NCI-H526 treated with DMSO at 0.1 percent for 48 hours (cell line): ENCODE data around the gene CELF2.

ENCODE experiments used
- DNase-seq: peaks from one replicate; lab custom pipeline; 2025; lab: John Stamatoyannopoulos, UW

Gene CELF2

DNA sequence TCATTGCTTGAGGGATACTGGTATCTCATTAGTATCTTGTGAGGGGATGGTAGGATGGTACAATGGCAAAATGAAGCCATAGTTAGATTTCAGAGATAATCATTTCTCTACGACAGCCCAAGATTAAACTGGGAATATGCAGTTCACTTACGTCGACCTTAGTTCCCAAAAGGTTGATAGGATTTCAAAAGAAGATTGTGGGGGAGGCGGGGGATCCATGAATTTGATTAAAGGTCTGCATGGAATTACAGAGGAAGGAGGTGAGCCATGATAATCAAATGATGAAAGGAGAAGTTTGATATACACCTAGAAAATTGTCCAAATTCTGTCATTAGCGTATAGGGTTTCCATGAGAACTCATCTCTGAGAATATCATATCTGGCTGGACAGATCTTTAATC lies 206.6 kb downstream of the CELF2 start:
- DNase-seq = no peak

DNA sequence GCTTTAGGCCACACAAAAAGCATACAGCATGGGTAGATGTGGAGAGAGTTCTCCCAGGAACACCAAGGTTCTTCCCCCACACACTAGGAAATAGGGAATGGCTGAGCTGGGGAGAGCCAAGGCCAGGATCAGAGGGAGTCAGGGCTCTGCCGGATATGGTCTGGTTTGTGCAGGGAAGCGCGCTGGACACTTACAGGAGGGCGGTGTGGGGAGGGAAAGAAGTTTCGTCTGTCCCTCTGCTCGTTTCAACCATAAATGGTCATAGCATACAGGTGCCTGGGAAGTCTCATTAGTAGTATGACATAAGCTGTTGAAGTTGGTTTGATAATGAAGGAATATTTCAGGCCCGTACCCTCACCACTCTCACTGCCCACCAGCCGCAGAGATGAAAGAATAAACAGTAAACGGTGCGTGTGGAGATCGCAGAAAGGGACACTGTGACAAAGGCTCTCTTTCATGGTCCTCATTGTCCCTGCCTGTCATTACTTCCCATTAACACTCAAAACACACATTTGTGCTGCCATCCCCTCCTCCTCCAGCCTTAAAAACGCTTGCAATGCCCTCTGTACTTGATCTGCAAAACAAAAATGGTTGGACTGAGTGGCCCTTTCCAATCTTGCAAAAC lies 207.2 kb downstream of the CELF2 start:
- no peak for DNase-seq

DNA sequence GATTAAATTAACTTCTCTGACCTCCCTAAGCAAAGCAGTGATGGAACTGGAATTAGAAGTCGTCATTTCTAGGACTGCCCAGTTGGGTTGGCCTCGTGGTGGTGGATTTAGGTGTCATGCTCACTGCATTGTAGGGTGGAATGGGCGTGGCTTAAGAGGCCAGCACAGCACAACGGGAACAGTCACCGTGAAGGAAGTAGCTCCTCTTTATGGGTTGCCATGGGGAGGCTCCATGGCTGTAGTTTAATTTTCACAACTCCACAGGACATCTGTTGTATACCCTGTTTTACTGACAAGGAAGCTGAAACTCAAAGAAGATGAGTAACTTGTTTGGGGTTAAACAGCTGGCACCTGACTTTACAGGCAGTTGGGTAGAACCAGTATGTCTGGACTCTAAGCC lies 208.3 kb downstream of the CELF2 start:
- no peak for DNase-seq

DNA sequence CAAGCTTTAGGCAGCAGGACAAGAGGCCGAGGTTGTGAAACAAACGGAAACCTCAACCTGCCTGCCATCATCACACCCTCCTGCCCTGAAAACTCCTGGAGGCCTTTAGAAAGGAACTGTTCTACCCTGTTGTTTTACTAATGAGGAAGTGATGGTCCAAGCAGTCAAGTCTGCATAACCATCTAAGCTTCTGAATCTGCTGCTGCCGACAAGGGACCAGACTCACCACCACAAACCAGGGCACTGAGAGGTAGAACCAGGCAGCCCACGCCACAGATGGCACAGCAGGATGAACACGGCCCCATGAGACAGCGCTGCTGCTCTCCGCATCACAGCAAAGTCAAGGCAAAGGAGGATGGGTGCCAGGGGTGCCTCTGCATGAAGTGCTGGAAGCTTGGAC lies 209.4 kb downstream of the CELF2 start:
- DNase-seq = no peak

DNA sequence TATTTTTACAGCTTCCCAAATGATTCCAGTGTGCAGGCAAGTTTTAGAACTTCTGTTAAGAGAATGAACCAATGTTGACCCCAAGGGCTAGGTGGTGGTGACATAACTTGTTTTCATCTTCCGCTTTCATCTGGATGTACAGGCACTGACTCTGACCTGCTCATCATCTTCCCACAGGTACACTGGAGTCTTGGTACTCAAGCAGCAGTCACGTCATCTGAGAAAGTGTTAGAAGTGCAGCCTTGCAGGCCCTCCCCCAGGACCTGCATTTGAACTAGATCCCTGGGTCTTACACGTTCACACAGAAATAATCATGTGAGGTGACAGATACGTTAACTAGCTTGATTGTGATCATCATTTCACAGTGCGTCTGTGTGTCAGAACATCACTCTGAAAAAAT lies 212.2 kb downstream of the CELF2 start:
- DNase-seq = no peak

DNA sequence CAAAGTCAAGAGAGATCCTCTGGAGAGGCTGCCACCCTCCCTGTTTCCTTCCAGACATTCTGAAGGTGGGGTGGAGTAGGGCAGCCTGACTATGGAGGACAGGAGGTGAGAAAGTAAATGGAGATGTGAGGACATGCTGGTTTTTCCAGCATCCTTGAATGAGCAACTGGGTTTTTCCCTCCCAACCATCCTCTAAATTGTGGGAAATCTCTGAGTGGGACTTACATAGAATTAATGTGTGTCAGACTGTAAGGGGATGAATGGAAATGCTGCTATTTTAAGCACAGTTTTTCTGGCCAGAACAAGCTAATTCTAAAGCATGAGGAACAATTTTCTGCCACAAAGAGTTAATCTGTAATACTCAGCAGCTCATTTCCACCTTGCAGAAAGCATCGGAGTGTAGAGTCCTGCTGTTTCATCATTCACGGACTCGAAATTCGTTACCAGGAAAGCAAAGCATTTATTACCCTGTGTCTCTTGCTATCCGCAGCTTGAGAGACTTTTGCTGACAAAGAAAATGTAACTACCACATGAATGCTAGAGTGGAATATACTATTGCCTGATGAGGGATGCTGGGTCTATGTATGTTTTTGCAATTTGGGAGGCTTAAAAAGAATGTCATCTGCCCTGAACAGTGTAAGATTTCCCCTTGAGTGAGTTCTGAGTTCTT lies 213.0 kb downstream of the CELF2 start:
- no peak for DNase-seq

DNA sequence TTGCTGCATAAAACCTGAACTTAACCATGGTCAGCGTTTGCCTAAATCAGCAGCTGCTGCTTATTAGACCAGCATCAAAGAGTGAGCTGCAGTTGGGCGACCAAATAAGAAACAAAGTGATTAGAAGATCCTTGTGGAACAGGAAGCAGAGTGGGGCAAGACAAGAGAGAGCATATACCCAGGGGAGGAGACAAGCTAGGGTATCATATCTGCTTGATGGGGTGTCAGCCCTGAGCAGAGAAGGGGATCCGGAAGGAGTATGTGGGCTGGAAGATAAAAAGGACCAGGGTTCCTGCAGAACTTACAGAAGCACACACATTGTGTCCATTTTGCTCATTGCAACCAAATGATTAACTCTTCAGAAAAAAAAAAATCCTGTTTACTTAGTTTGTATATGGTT lies 213.6 kb downstream of the CELF2 start:
- no peak for DNase-seq

DNA sequence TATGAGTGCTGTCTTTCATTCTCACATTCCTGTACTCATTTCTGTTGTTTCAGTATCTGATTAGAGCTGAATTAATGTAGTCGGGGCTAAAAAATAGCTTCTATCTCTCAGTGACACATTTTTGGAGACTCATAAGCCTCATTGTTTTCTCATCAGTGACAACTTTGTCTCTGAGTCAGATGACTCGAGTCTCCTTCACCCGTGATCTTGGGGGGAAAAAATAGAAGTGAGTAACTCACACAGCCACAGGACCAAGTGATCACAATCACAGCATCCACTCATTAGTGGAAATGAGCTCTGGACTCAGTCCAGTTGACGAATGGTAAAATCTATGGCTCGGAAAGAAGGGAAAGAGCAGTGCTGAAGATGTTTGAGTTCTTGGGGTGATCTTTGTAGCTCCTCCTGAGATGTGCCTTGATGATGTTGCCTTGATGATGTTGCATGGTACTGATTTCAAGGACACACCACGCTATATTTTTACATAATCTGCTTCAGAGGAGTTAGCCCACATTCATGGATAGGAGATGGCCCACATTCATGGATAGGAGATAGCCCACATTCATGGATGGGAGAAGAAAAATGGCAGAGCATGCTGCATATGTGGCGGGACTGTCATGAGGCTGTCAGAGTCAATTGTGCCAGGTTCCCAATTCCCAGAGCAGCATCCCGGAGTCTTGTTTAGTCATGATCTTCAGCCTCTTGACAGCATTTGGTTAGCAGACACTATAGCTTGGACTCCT lies 214.7 kb downstream of the CELF2 start:
- no peak for DNase-seq

DNA sequence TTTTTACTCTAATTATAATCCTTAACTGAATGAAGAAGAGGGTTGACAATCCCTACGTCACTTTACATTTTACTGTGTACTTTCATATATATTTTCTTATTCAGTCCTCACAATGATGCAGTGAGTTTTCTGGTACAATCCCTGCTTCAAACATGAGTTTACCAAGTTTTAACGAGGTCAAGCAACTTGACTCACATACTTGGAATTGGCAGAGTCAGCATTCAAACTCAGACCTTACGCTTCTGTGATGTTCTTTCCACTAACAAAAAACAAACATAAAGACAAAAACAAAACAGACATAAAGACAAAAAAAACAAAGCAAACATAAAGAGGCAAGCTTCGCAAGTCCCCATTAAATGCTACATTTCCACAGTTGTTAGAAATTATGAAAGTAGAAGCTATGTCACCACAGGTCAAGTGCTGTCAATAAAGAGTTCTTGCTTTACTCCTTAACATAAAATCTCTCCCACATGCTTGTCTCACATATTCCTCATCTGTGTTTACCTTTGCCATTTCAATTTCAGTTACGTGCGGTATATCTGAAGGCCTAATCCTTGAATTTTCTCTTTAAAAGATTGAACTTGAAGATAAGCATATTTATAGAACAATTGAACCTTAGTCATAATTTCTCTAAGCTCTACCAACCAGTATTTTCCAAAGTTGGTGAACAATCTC lies 217.3 kb downstream of the CELF2 start:
- DNase-seq = no peak

DNA sequence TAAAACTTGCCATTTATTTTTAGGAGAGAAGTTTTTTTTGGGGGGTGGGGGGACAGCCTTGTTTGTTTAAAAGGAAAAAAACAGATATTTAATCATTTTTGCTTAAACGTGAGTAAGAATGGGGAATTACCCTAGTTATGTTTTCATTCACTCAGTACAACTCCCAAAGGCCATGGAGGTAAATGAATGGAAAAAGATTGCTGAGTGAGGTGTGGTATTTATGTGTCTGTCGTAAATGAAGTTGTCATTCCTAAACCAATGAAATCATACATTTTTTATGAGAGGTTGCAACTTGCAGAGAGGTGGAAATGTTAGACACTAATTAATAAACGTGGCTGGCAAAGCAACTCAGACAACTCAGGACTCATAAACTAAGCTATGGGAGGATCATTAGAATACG lies 218.1 kb downstream of the CELF2 start:
- DNase-seq = no peak

DNA sequence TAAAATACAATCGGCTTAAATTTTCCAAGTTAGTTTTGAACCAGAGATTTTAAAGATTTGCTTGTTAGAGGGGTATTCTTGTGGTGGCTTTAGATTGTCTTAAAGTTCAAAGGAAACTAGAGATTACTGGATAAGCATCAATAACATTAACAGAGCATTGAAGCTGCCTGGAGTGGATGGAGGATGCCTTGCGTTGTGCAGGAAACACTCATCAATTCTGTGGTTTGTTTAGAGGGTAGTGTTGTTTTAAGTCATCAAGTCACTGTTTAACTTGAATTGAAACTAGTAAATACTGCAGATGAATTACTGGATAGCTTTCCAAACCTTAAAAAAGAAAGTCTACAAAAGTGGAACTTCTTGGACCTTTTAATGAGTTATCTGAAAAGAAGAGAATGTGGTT lies 218.6 kb downstream of the CELF2 start:
- no peak for DNase-seq

DNA sequence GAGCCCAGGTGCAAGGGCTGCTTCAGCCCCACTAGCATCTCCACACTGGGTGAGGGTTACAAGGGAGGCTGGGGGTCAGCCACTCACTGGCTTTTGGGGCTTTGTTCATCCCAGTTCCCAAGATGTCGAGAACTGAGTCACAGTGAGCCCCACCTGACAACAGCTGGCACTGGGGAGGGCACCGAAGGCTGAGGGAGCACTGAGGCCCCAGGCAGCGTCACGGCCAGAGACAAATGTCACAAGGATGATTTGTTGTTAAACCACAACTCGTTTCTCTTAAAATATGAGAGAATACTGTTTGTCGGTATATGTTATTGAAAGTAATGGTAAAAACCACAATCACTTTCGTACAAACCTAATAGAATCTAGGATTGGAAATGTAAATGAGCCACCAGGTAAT lies 219.9 kb downstream of the CELF2 start:
- no peak for DNase-seq

DNA sequence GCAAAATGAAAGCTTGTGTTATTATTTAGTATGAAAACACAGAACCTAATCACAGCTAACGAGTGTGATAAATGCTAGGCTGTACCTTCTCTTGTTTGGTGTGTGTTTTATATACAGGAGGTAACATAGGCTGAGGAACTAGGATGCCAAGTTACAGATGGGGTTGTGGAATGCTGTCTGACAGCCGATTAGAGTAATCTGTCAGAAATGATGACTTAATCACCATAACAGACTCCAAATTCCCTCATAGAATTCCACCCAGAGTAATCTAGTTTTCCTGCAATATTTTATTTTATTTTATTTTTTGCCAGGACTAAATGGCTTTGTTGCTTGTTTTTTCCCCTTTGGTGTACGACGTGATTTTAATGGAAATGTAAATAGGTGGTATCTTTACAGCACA lies 221.2 kb downstream of the CELF2 start:
- DNase-seq = no peak

DNA sequence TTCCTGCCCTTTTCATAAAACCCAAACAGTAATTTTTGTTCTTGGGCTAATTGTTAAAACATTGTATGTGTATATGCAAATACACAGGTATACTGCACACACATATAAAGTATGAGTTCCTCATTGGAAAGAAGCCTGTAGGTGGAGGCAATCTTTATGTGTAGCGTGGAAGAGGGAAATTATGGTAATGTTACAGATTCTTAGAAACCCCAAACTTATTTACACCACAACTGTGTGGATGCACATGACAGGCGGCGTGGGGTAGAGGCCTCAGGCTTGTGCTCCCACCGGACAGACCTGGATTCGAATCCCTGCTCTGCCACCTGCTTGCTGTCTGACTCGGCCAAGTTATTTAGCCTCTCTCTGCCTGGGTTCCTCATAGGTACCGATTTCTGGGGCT lies 223.0 kb downstream of the CELF2 start:
- DNase-seq = no peak

DNA sequence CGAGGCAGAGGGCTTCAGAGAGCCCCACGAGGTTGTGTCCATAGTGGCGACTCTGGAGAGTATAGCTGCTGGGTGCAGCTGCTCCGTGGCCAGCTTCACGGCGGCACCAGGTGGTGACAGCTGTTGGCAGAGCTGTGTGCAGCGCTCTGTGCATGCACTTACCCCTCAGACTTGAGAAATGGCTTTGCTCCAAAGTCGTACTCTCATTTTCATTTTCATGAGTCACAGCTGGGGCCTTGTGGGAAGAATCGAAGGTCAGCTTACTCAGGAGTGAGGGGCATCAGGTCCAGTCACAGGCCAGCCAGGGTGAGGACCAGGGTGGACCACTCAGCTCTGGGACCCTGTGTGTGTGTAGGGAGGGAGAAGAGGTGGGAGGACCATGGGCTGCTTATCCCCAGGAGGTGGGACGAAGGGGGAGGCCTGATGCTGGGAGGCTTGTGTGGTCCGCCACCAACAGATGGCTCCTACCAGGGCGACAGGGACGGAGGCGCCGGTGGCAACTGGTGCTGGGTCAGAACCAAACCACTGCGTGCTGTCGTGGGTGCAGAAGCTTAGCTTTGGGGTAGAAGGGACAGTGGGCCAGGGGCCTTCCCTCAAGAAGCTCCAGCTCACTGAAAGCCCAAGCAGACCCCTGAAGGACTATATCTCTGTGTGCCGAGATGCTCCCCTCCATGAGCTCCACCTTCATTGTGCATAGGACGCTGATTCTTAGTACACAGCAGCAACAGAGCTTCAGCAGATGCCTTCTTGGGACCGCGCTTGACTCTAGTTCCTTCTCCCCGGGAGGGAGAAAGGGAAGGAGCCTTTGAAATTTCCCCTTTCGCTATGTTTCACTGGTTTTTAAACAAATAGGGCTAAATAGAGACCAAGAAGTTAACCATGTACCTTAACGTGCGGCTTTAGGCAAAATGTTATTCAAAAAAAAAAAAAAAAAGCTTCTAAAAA lies 225.0 kb downstream of the CELF2 start:
- DNase-seq = no peak

DNA sequence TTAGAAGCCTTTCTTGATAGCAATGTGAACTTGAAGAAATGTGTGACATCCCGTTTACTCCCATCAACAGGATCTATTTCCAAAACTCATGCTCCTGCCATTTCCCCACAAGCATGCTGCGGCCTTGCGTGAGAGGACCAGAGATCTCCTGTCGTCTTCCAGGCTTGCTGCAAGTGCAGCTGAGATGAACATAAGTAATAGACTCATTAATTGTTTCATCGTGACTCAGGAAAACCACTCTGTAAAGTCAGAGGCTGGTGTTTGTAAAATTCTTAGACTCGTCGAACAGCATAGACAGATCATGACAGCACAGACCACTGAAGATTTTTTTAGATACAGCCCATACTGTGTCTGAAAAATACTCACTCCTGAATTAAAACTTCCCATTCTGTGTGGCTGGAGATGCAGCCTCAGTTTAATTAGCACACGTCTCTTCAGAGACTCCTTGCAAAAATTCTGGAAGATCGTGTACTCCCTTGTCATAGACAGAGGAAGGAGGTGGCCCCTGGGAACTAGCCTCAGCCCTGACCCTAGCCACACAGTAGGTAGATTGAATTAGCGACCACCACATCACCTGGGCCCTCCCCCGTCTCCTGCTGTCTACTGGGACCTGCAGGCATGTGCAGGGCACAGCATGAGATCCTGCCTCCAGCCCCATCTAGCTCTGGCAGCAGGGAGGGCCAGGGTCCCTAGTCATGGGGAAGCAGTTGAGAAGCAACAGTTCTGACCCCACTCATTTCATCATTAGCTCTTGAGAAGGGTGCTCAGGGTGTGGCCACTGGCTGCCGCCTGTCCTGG lies 226.0 kb downstream of the CELF2 start:
- no peak for DNase-seq

DNA sequence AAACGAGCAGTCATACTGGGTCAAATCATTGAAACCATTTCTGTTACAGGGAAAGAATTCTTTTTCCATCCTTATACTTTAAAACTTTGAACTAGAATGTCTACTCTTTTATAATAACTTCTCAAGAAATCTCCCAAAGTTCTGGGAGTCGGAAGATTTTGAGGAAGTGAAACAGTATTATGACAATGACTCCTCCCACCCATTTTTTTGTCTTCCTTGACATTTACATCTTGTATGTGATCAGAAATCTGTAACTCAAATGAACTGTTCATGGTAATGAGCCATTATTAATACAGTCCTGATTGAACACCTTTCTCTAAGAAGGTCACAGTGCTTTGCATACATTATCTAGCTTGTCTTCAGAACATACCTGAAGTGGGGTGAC lies 227.4 kb downstream of the CELF2 start:
- DNase-seq = no peak

DNA sequence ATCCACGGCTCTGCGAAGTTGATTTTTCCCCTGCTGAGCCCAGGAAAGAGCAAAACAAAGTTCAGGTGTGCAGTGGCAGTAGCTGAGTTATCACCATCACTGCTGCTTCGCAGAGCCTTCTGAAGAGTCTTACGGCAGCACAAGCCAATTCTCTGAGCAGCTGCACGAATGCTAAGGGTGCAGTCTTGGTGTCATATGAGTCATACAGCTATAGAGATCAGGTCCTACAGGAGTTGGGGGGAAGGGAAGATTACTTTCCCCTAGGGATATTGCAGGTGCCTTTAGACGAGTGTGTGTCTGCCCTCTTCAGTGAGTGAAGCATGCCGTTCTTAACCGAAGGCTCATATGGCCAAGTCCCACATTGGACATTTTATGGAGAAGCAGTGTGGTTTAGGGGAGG lies 227.8 kb downstream of the CELF2 start:
- no peak for DNase-seq

DNA sequence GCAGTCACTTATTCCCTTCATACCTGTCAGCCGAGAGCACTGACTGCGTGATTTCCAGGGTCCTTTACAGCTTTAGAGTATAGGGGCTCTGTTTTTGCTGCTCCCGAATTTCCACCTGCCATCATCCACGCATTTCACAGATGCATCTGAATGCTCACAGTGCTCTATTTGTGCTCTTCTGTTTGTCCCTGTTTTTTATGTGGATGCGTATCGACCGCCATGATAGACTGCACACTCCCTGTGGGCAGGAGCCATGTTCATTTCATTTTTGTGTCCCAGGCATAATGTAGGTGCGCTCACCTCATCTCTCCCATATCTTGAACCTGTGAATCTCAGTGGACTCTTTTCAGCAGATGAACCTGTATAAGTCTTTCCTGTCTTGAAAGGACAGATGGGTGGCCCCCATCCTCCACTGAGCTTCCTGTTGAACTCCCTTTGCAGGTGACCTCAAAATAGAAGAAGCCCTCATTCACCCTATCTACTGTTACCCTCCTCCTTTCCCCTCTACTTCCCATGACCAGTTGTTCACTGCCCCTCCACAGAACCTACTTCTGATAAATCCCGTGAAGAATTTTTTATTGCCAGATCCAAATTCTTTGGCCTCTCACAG lies 228.4 kb downstream of the CELF2 start:
- DNase-seq = no peak

DNA sequence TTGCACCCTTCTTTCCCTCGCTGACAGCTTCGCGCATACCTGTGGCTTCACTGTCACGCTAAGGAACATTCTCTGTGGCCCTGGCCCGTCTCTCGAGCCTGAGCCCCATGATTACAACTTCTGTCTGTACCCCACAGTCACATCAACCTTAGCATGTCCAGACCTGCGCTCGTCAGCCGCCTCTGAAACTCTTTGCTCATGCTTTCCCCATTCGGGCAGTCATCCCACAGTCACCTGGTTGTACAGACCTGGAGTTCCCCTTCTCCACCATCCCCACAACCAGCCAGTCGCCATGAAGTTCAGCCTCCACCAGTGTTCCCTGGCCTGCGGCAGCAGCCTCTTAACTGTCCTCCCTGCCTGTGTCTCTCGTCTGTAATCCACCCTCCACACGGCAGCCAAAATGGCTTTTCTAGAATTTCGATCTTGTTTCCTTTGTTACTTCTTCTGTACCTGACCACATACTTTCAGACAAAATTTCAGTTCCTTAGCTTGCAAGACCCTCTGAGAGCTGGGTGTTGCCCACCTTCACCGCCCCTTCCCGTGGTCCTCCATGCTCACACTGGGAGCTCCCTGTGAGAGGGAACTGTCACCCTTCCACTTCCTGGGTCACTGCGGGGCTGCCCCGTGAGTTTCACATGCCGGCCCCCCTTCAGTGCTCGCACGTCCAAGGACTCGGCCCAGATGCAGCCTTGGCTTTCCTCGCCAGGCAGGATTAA lies 229.2 kb downstream of the CELF2 start:
- DNase-seq = no peak
